HepG2 (cell line): Measurements from ENCODE around the gene ZNF79. TPM values are rescaled to one million over a fixed set of nuclear protein-coding genes. Genes with fewer than 3 reads are reported as not detected.

Source experiments
- AGO1 ChIP-seq: fragments of 200-400 bp; formaldehyde crosslinking; IDR thresholded peaks from 2 replicates; pipeline ENCODE4 v1.6.1; 2017; ENCODE audit warnings: mild to moderate bottlenecking, low read depth, low read length, moderate library complexity; ENCODE audit not compliant: poor library complexity, severe bottlenecking
- ATF1 ChIP-seq: IDR thresholded peaks from 2 replicates; pipeline ENCODE4 v1.6.1; 2016; ENCODE audit warnings: mild to moderate bottlenecking, control low read depth
- NR2F6 ChIP-seq, 2 experiments: IDR thresholded peaks; 2 replicates each; pipeline ENCODE4 v1.6.1; 2016; ENCODE audit warnings: antibody characterized with exemption in 1 of 2, mild to moderate bottlenecking in 1 of 2
- PBX3 ChIP-seq: sonication (generic); formaldehyde crosslinking; IDR thresholded peaks from 2 replicates; pipeline ENCODE4 v1.8.1; 2023; ENCODE audit warnings: missing genetic modification reagents, inconsistent platforms, borderline replicate concordance
- POLR2AphosphoS5 ChIP-seq: IDR thresholded peaks from 2 replicates; pipeline ENCODE4 v1.6.1; 2012; ENCODE audit warnings: low read depth, low read length
- PRDM15 ChIP-seq: sonication (generic); formaldehyde crosslinking; IDR thresholded peaks from 2 replicates; pipeline ENCODE4 v1.4.0; 2020; ENCODE audit warnings: missing genetic modification reagents
- PRDM4 ChIP-seq: sonication (generic); formaldehyde crosslinking; IDR thresholded peaks from 2 replicates; pipeline ENCODE4 v1.9.0; 2021; ENCODE audit warnings: missing genetic modification reagents, borderline replicate concordance
- RARG ChIP-seq: sonication (generic); formaldehyde crosslinking; IDR thresholded peaks from 2 replicates; pipeline ENCODE4 v1.4.0; 2020; ENCODE audit warnings: low read depth, mild to moderate bottlenecking, missing genetic modification reagents
- RBM39 ChIP-seq: fragments of 200-400 bp; formaldehyde crosslinking; IDR thresholded peaks from one replicate; pipeline ENCODE4 v1.6.1; 2018; ENCODE audit warnings: antibody characterized with exemption, mild to moderate bottlenecking, low read depth, low read length; ENCODE audit not compliant: poor library complexity, severe bottlenecking
- SMARCE1 ChIP-seq: fragments of 450-650 bp; IDR thresholded peaks from 2 replicates; pipeline ENCODE4 v1.6.1; 2017; ENCODE audit warnings: borderline replicate concordance
- TBL1XR1 ChIP-seq: fragments of 150-350 bp; IDR thresholded peaks from 2 replicates; pipeline ENCODE4 v1.6.1; 2014; ENCODE audit warnings: borderline replicate concordance, low read length; ENCODE audit not compliant: partially characterized antibody
- ZGPAT ChIP-seq: IDR thresholded peaks from 2 replicates; pipeline ENCODE4 v1.6.1; 2016; ENCODE audit warnings: mild to moderate bottlenecking
- ZNF205 ChIP-seq: IDR thresholded peaks from 2 replicates; pipeline ENCODE4 v1.6.1; 2018; ENCODE audit warnings: missing biosample characterization, missing genetic modification reagents
- ZNF260 ChIP-seq: sonication (generic); formaldehyde crosslinking; IDR thresholded peaks from 2 replicates; pipeline ENCODE4 v1.4.0; 2020; ENCODE audit warnings: missing genetic modification reagents, low read depth, mild to moderate bottlenecking, borderline replicate concordance
- ZNF263 ChIP-seq: sonication (generic); formaldehyde crosslinking; IDR thresholded peaks from 2 replicates; pipeline ENCODE4 v1.4.0; 2020; ENCODE audit warnings: missing genetic modification reagents
- ZNF674 ChIP-seq: sonication (generic); formaldehyde crosslinking; IDR thresholded peaks from 2 replicates; pipeline ENCODE4 v1.5.0; 2020; ENCODE audit warnings: low read depth, mild to moderate bottlenecking, missing genetic modification reagents
- ZNF800 ChIP-seq: sonication (generic); formaldehyde crosslinking; IDR thresholded peaks from 2 replicates; pipeline ENCODE4 v1.4.0; 2020; ENCODE audit warnings: missing genetic modification reagents
- polyA plus RNA-seq, 8 experiments: library from polyadenylated mRNA; depleted of rRNA in 3 of 8; stranded (reverse) in 7 of 8; unstranded in 1 of 8; fragments of >200 nt; fragmentation: Illumina TruSeq in 4 of 8; extraction: Trizol in 4 of 8; gene quantifications; 2 replicates each; pipeline versions ENCODE4 v1.2.1 to v1.2.3, GENCODE V29; 2011 to 2016; ENCODE audit warnings: low read depth in 4 of 8, missing spikeins in 1 of 8, mixed read lengths in 1 of 8; ENCODE audit not compliant: insufficient read depth in 1 of 8
- total RNA-seq, 5 experiments: library from RNA; depleted of rRNA; stranded (reverse); fragments of >200 nt; fragmentation: Illumina TruSeq; extraction: Trizol; gene quantifications; 2 replicates each; pipeline ENCODE4 v1.2.3, GENCODE V29; 2016; ENCODE audit warnings: low read depth in 1 of 5

The ZNF79 gene
- total and polyA plus RNA-seq, 2 of the 13 experiments (the other 11 are each of a cell fraction or from before 2014, with no cell fraction given), result 3.7 to 8.1 TPM

- TF ChIP-seq PRDM15 (CRISPR knock-in tag), result 0 out of 2 replicates have a peak, but pooled peaks have one; percentile 40
- no peak for TF ChIP-seq NR2F6 (IDR thresholded peaks at IDR 0.05)
- 0 out of 2 replicates have a peak, but pooled peaks have one; percentile 27 for TF ChIP-seq NR2F6 (CRISPR knock-in tag; IDR thresholded peaks at IDR 0.05)
- peak; percentile 24; the same call in 1 of the 2 replicates for TF ChIP-seq ZNF205
- TF ChIP-seq SMARCE1, result no peak
- no peak for TF ChIP-seq ZNF263 (CRISPR knock-in tag)
- TF ChIP-seq PBX3 (CRISPR knock-in tag), result no peak
- peak; percentile 3 for TF ChIP-seq AGO1
- peak; percentile 56; the same call in 1 of the 2 replicates for TF ChIP-seq ZGPAT
- no peak for TF ChIP-seq TBL1XR1
- TF ChIP-seq RARG (CRISPR knock-in tag), result no peak
- TF ChIP-seq RBM39, result no peak
- 0 out of 2 replicates have a peak, but pooled peaks have one; percentile 20 for TF ChIP-seq ATF1 (CRISPR knock-in tag)
- TF ChIP-seq ZNF674 (CRISPR knock-in tag), result no peak
- TF ChIP-seq ZNF800, result peak; percentile 53; the same call in 1 of the 2 replicates
- TF ChIP-seq POLR2AphosphoS5, result peak; percentile 78
- no peak for TF ChIP-seq PRDM4 (CRISPR knock-in tag)
- TF ChIP-seq ZNF260 (CRISPR knock-in tag), result no peak
Measured at GRCh38 chr9:127396808-127397645, 27.2 kb upstream of the ZNF79 start, which contains the start of gene SLC2A8 (continued).
